B cell (primary cell): ENCODE results near the gene RBM34. TPM values are rescaled to one million over a fixed set of nuclear protein-coding genes. Genes with fewer than 3 reads are reported as not detected.

Source experiments
- ATAC-seq: fragments of 200-7000 bp; cut with Tn5 transposase; one replicate; pipeline ENCODE4 v1.10.0; 2021; ENCODE audit warnings: low read depth, mild to moderate bottlenecking, moderate number of reproducible peaks, moderate library complexity
- CTCF ChIA-PET: fragments of 350-600 bp; sonication (Branson Sonifier 250); formaldehyde crosslinking; loops from one replicate; lab custom pipeline; 2021; ENCODE audit warnings: antibody characterized with exemption, inconsistent platforms; lab: Charles Lee
- POLR2A ChIA-PET: fragments of 350-600 bp; sonication (Branson Sonifier 250); formaldehyde crosslinking; loops from one replicate; lab custom pipeline; 2021; ENCODE audit warnings: antibody characterized with exemption; lab: Charles Lee
- DNase-seq: peaks from one replicate; pipeline ENCODE4 v3.0.0; 2013
- H2AFZ ChIP-seq: 2 replicates; pipeline ENCODE4 v1.6.1; 2012; ENCODE audit warnings: mild to moderate bottlenecking, low read depth, low read length; ENCODE audit not compliant: insufficient read depth, poor library complexity, severe bottlenecking
- H3K27ac ChIP-seq, 2 donors: 1 replicate in 1 of 2; 2 replicates in 1 of 2; pipeline ENCODE4 v1.5.1; 2012 to 2013; ENCODE audit warnings: low read length in 2 of 2, mild to moderate bottlenecking in 2 of 2, moderate library complexity in 1 of 2
- H3K27me3 ChIP-seq, 4 experiments: fragments of 200-600 bp in 1 of 4; sonication (generic) in 1 of 4; replicated peaks in 1 of 4; 1 replicate in 2 of 4; 2 replicates in 2 of 4; pipeline versions ENCODE4 v1.6.1 to v1.7.0; 2013 to 2016; ENCODE audit warnings: low read length in 3 of 4, mild to moderate bottlenecking in 2 of 4, mixed read lengths in 1 of 4, moderate library complexity in 1 of 4; ENCODE audit not compliant: insufficient read depth in 4 of 4, control insufficient read depth in 3 of 4; ENCODE audit errors: control extremely low read depth in 1 of 4
- H3K36me3 ChIP-seq, 2 experiments: replicated peaks in 1 of 2; 1 replicate in 1 of 2; 2 replicates in 1 of 2; pipeline versions ENCODE4 v1.6.1 to v1.7.1; 2013; ENCODE audit warnings: low read length in 1 of 2; ENCODE audit not compliant: insufficient read depth in 2 of 2, control insufficient read depth in 1 of 2; ENCODE audit errors: control extremely low read depth in 1 of 2, extremely low read depth in 1 of 2
- H3K4me1 ChIP-seq, 2 donors: fragments of 200-600 bp in 1 of 2; sonication (generic) in 1 of 2; 1 replicate in 1 of 2; 2 replicates in 1 of 2; pipeline versions ENCODE4 v1.5.1 to v1.6.1; 2013 to 2017; ENCODE audit warnings: low read length in 2 of 2; ENCODE audit not compliant: control insufficient read depth in 2 of 2, insufficient read depth in 2 of 2
- H3K4me2 ChIP-seq: replicated peaks from 2 replicates; pipeline ENCODE3; 2012; ENCODE audit warnings: mild to moderate bottlenecking, low read depth, low read length; ENCODE audit not compliant: poor library complexity, severe bottlenecking
- H3K4me3 ChIP-seq, 5 experiments: fragments of 200-600 bp in 1 of 5; sonication (generic) in 1 of 5; 1 replicate in 3 of 5; 2 replicates in 2 of 5; pipeline versions ENCODE4 v1.5.1 to v1.7.0; 2011 to 2016; ENCODE audit warnings: low read length in 4 of 5, mild to moderate bottlenecking in 4 of 5, low read depth in 2 of 5, control low read depth in 1 of 5, moderate library complexity in 1 of 5; ENCODE audit not compliant: insufficient read depth in 1 of 5; ENCODE audit errors: control extremely low read depth in 1 of 5, extremely low read depth in 1 of 5
- H3K79me2 ChIP-seq: fragments of 200-600 bp; sonication (generic); one replicate; pipeline ENCODE4 v1.6.0; 2016; ENCODE audit warnings: low read length; ENCODE audit not compliant: control insufficient read depth, insufficient read depth
- H3K9ac ChIP-seq: fragments of 200-600 bp; sonication (generic); 2 replicates; pipeline ENCODE4 v1.6.1; 2017; ENCODE audit warnings: mild to moderate bottlenecking, low read length, moderate library complexity
- H3K9me3 ChIP-seq, 3 donors: one replicate each; pipeline versions ENCODE4 v1.6.1 to v1.7.1; 2013; ENCODE audit warnings: low read length in 2 of 3; ENCODE audit not compliant: control insufficient read depth in 2 of 3, insufficient read depth in 1 of 3; ENCODE audit errors: control extremely low read depth in 1 of 3
- H4K20me1 ChIP-seq: 2 replicates; pipeline ENCODE4 v1.6.0; 2012; ENCODE audit warnings: mild to moderate bottlenecking, low read length; ENCODE audit not compliant: insufficient read depth, control insufficient read depth, poor library complexity, severe bottlenecking
- H3K27ac Mint-ChIP-seq: one replicate; pipeline ENCODE4 v1.8.0; 2021; ENCODE audit warnings: mixed read lengths
- H3K27me3 Mint-ChIP-seq: one replicate; pipeline ENCODE4 v1.8.0; 2021; ENCODE audit warnings: mixed read lengths
- H3K4me1 Mint-ChIP-seq: one replicate; pipeline ENCODE4 v1.8.0; 2021; ENCODE audit warnings: mixed read lengths
- H3K4me3 Mint-ChIP-seq: one replicate; pipeline ENCODE4 v1.8.0; 2021; ENCODE audit warnings: mixed read lengths
- H3K9me3 Mint-ChIP-seq: one replicate; pipeline ENCODE4 v1.8.0; 2022; ENCODE audit warnings: mixed read lengths; ENCODE audit not compliant: insufficient read depth
- CTCF ChIP-seq: fragments of 200-600 bp; IDR thresholded peaks from one replicate; pipeline ENCODE4 v1.8.0; 2022; ENCODE audit warnings: antibody characterized with exemption, mild to moderate bottlenecking
- EZH2 ChIP-seq: IDR thresholded peaks from 2 replicates; pipeline ENCODE4 v1.6.1; 2012; ENCODE audit warnings: borderline replicate concordance, low read depth, mild to moderate bottlenecking, moderate library complexity, low read length; ENCODE audit not compliant: insufficient read depth, poor library complexity, severe bottlenecking
- WGBS: methylation state at CpG from one replicate; pipeline ENCODE4 v1.1.5; 2013; ENCODE audit warnings: missing lambda C conversion rate; ENCODE audit not compliant: insufficient coverage; 5-methylcytosine and 5-hydroxymethylcytosine counted together
- intact Hi-C: fragments of 100-400 bp; cut with micrococcal nuclease; formaldehyde crosslinking; loops from one replicate; pipeline ENCODE4 v1.10.0; 2022
- polyA plus RNA-seq: library from polyadenylated mRNA; depleted of rRNA; stranded (reverse); fragments of >200 nt; gene quantifications from 2 replicates; pipeline ENCODE4 v1.2.3, GENCODE V29; 2012
- total RNA-seq, 2 donors: library from RNA; stranded (reverse); fragments of 120-200 nt in 1 of 2; gene quantifications; 1 replicate in 1 of 2; 2 replicates in 1 of 2; pipeline versions ENCODE4 v1.2.3 to v1.2.4, GENCODE V29; 2013 to 2022

Gene RBM34
- total and polyA plus RNA-seq, 2 donors (not counting 1 experiment from before 2014, with no cell fraction given) = 24.4 to 131 TPM

- no peak overlapping the region for H3K4me3 ChIP-seq
- no peaks in the 10 kb centered on the region for H3K27me3 Mint-ChIP-seq
- H3K4me1 Mint-ChIP-seq = peaks cover 17% of the 10 kb centered on the region
- intact Hi-C loops = no loop called here
- peaks cover 8 to 37% of the 10 kb centered on the region in 2 experiments for H3K36me3 ChIP-seq
- H3K4me1 ChIP-seq = peaks cover 8 to 12% of the 10 kb centered on the region in 2 donors
- CTCF ChIA-PET = interaction anchor here (0.6 kb wide), 1 partner anchor 98 kb away, joined by 3 read pairs; no protein-coding TSS in a partner anchor
- H3K9ac ChIP-seq = no peak overlapping the region
- no peak overlapping the region for H3K4me2 ChIP-seq
- no peak overlapping the region for H3K27ac ChIP-seq
- H3K9me3 ChIP-seq = no peaks in the 10 kb centered on the region
- WGBS = 88% methylated on average over 3 of the region's 6 CpGs
- H3K79me2 ChIP-seq = peaks cover 24% of the 10 kb centered on the region
- no peaks in the 10 kb centered on the region for H3K9me3 Mint-ChIP-seq
- H3K4me3 Mint-ChIP-seq = no peak overlapping the region
- no peak for TF ChIP-seq CTCF
- no peak for TF ChIP-seq EZH2
- DNase-seq (no peak), ATAC-seq (no peak)
- no peak overlapping the region for H2AFZ ChIP-seq
- no peaks in the 10 kb centered on the region for H4K20me1 ChIP-seq
- H3K27me3 ChIP-seq = no peaks in the 10 kb centered on the region
- POLR2A ChIA-PET = interaction anchor here (1.3 kb wide), 1 partner anchor 28 kb away, joined by 3 read pairs; the partner anchor contains the start of gene RBM34
- H3K27ac Mint-ChIP-seq = no peak overlapping the region
These were observed 29.1 kb downstream of the RBM34 start for GRCh38 chr1:235131961-235132360.

- peaks cover 29% of the 10 kb centered on the region for H3K4me1 Mint-ChIP-seq
- Histone ChIP-seq H3K9me3 (no peaks in the 10 kb centered on the region), H4K20me1 (no peaks in the 10 kb centered on the region), H3K79me2 (peaks cover 36% of the 10 kb centered on the region), H3K27me3 (no peaks in the 10 kb centered on the region), H3K4me1 (peaks cover 16 to 20% of the 10 kb centered on the region in 2 donors), H3K4me2 (no peak overlapping the region), H3K9ac (no peak overlapping the region), H2AFZ (no peak overlapping the region), H3K4me3 (no peak overlapping the region), H3K36me3 (peaks cover 0 to 26% of the 10 kb centered on the region in 2 experiments), H3K27ac (no peak overlapping the region)
- ChIA-PET POLR2A (no interaction called here), CTCF (interaction anchor here (1.4 kb wide), 1 partner anchor 30 kb away, joined by 4 read pairs; no protein-coding TSS in a partner anchor)
- intact Hi-C loops = no loop called here
- ATAC-seq (no peak), DNase-seq (no peak)
- no peaks in the 10 kb centered on the region for H3K9me3 Mint-ChIP-seq
- H3K27ac Mint-ChIP-seq = no peak overlapping the region
- H3K27me3 Mint-ChIP-seq = no peaks in the 10 kb centered on the region
- TF ChIP-seq EZH2 = no peak
- TF ChIP-seq CTCF = no peak
- no peak overlapping the region for H3K4me3 Mint-ChIP-seq
- WGBS = 97% methylated on average over 6 of the region's 7 CpGs
These were observed 30.2 kb downstream of the RBM34 start for GRCh38 chr1:235130766-235131270.
